WTC11 (cell line): ENCODE data around the gene KDM1A. TPM values are rescaled to one million over a fixed set of nuclear protein-coding genes. Genes with fewer than 3 reads are reported as not detected.

Source experiments
- ATAC-seq: fragments of 200-7000 bp; cut with Tn5 transposase; 2 replicates; pipeline ENCODE4 v1.10.0; 2021; ENCODE audit warnings: mild to moderate bottlenecking, moderate library complexity
- CTCF ChIA-PET: fragments of 300-600 bp; sonication (Branson Sonifier 250); formaldehyde crosslinking; loops from one replicate; lab custom pipeline; 2021; ENCODE audit warnings: antibody characterized with exemption; lab: Charles Lee
- POLR2A ChIA-PET: fragments of 350-600 bp; sonication (Branson Sonifier 250); formaldehyde crosslinking; loops from one replicate; lab custom pipeline; 2021; ENCODE audit warnings: antibody characterized with exemption; lab: Charles Lee
- DNase-seq: peaks from one replicate; pipeline ENCODE4 v3.0.0; 2021; ENCODE audit warnings: low spot score
- H3K27ac Mint-ChIP-seq: 2 replicates; pipeline ENCODE4 v1.8.0; 2021; ENCODE audit warnings: mixed read lengths
- H3K27me3 Mint-ChIP-seq: 2 replicates; pipeline ENCODE4 v1.8.0; 2021; ENCODE audit warnings: low read depth, mild to moderate bottlenecking, moderate library complexity, mixed read lengths
- H3K36me3 Mint-ChIP-seq: 2 replicates; pipeline ENCODE4 v1.8.0; 2021; ENCODE audit warnings: mixed read lengths
- H3K4me1 Mint-ChIP-seq: 2 replicates; pipeline ENCODE4 v1.8.0; 2022; ENCODE audit warnings: mixed read lengths
- H3K4me3 Mint-ChIP-seq: 2 replicates; pipeline ENCODE4 v1.8.0; 2021; ENCODE audit warnings: mild to moderate bottlenecking, moderate library complexity, mixed read lengths
- H3K9me3 Mint-ChIP-seq: 2 replicates; pipeline ENCODE4 v1.8.0; 2021; ENCODE audit warnings: mixed read lengths
- ATF1 ChIP-seq: sonication (generic); formaldehyde crosslinking; IDR thresholded peaks from 2 replicates; pipeline ENCODE4 v1.8.1; 2023; ENCODE audit warnings: mild to moderate bottlenecking, moderate library complexity, missing genetic modification reagents
- ATF2 ChIP-seq: sonication (generic); formaldehyde crosslinking; IDR thresholded peaks from 2 replicates; pipeline ENCODE4 v1.8.1; 2022; ENCODE audit warnings: low read depth, missing genetic modification reagents, borderline replicate concordance
- ATF3 ChIP-seq: sonication (generic); formaldehyde crosslinking; conservative IDR thresholded peaks from 2 replicates; pipeline ENCODE4 v1.8.1; 2022; ENCODE audit warnings: mild to moderate bottlenecking, missing genetic modification reagents
- E2F5 ChIP-seq: sonication (generic); formaldehyde crosslinking; IDR thresholded peaks from 2 replicates; pipeline ENCODE4 v1.8.1; 2022; ENCODE audit warnings: mild to moderate bottlenecking, moderate library complexity, missing genetic modification reagents
- EMX1 ChIP-seq: fragments of 250-450 bp; sonication (Bioruptor Pico); IDR thresholded peaks from 2 replicates; pipeline ENCODE4 v1.8.0; 2021; ENCODE audit warnings: mild to moderate bottlenecking
- FOXP1 ChIP-seq: sonication (generic); formaldehyde crosslinking; IDR thresholded peaks from 2 replicates; pipeline ENCODE4 v1.8.0; 2022; ENCODE audit warnings: missing genetic modification reagents, mild to moderate bottlenecking, moderate library complexity, borderline replicate concordance
- FOXP4 ChIP-seq: sonication (generic); formaldehyde crosslinking; IDR thresholded peaks from 2 replicates; pipeline ENCODE4 v1.8.0; 2022; ENCODE audit warnings: mild to moderate bottlenecking, missing genetic modification reagents
- MYBL2 ChIP-seq: sonication (generic); formaldehyde crosslinking; IDR thresholded peaks from 2 replicates; pipeline ENCODE4 v1.8.1; 2023; ENCODE audit warnings: mild to moderate bottlenecking, moderate library complexity, missing genetic modification reagents
- PRDM15 ChIP-seq: sonication (generic); formaldehyde crosslinking; IDR thresholded peaks from 2 replicates; pipeline ENCODE4 v1.8.0; 2022; ENCODE audit warnings: missing genetic modification reagents
- RELA ChIP-seq: sonication (generic); formaldehyde crosslinking; IDR thresholded peaks from 2 replicates; pipeline ENCODE4 v1.8.1; 2022; ENCODE audit warnings: missing genetic modification reagents, mild to moderate bottlenecking, borderline replicate concordance
- RORB ChIP-seq: fragments of 250-450 bp; sonication (Bioruptor Pico); IDR thresholded peaks from 2 replicates; pipeline ENCODE4 v1.9.0; 2021; ENCODE audit warnings: mild to moderate bottlenecking
- SMAD3 ChIP-seq: sonication (generic); formaldehyde crosslinking; IDR thresholded peaks from 2 replicates; pipeline ENCODE4 v1.8.0; 2022; ENCODE audit warnings: missing genetic modification reagents, mild to moderate bottlenecking, borderline replicate concordance
- TCF7 ChIP-seq: sonication (generic); formaldehyde crosslinking; IDR thresholded peaks from 2 replicates; pipeline ENCODE4 v1.8.0; 2022; ENCODE audit warnings: mild to moderate bottlenecking, low read depth, missing genetic modification reagents, moderate library complexity
- TEAD1 ChIP-seq: sonication (generic); formaldehyde crosslinking; IDR thresholded peaks from 2 replicates; pipeline ENCODE4 v1.8.0; 2022; ENCODE audit warnings: mild to moderate bottlenecking, missing genetic modification reagents
- ZNF121 ChIP-seq: sonication (generic); formaldehyde crosslinking; IDR thresholded peaks from 2 replicates; pipeline ENCODE4 v1.8.0; 2023; ENCODE audit warnings: missing genetic modification reagents
- ZNF138 ChIP-seq: sonication (generic); formaldehyde crosslinking; conservative IDR thresholded peaks from 2 replicates; pipeline ENCODE4 v1.8.1; 2022; ENCODE audit warnings: mild to moderate bottlenecking, moderate library complexity, missing genetic modification reagents
- total RNA-seq: library from RNA; stranded (reverse); gene quantifications from 3 replicates; pipeline ENCODE4 v1.2.3, GENCODE V29; 2021

KDM1A gene
- total RNA-seq, 1 experiment from 2014 or later = 226 TPM

- DNase-seq (no peak), ATAC-seq (no peak)
- H3K27me3 Mint-ChIP-seq = no peaks in the 10 kb centered on the region
- peaks cover 7% of the 10 kb centered on the region for H3K36me3 Mint-ChIP-seq
- POLR2A ChIA-PET = no interaction called here
- CTCF ChIA-PET = no interaction called here
- H3K9me3 Mint-ChIP-seq = no peaks in the 10 kb centered on the region
- peaks cover 55% of the 10 kb centered on the region for H3K4me1 Mint-ChIP-seq
- no peak overlapping the region for H3K4me3 Mint-ChIP-seq
- H3K27ac Mint-ChIP-seq = peak overlapping the region; percentile 45
- TF ChIP-seq FOXP1 = no peak
- no peak for TF ChIP-seq ATF2
Measured at GRCh38 chr1:23039308-23039826, 20.1 kb downstream of the KDM1A start.

- POLR2A ChIA-PET = interaction anchor here (0.7 kb wide), 1 partner anchor 600 kb away, joined by 3 read pairs; no protein-coding TSS in a partner anchor
- H3K27me3 Mint-ChIP-seq = no peaks in the 10 kb centered on the region
- 0 out of 2 replicates have a peak overlapping the region, but pooled peaks have one; percentile 30 for H3K27ac Mint-ChIP-seq
- no peak overlapping the region for H3K4me3 Mint-ChIP-seq
- no peak for DNase-seq
- no peak for TF ChIP-seq SMAD3 (CRISPR knock-in tag)
- peaks cover 13% of the 10 kb centered on the region for H3K36me3 Mint-ChIP-seq
- H3K9me3 Mint-ChIP-seq = no peaks in the 10 kb centered on the region
- CTCF ChIA-PET = no interaction called here
- peaks cover 45% of the 10 kb centered on the region for H3K4me1 Mint-ChIP-seq
- no peak for ATAC-seq
Measured at GRCh38 chr1:23040509-23040908, 21.2 kb downstream of the KDM1A start.

GRCh38 chr1:23044035-23044434 lies 24.8 kb downstream of the KDM1A start:
- Mint-ChIP-seq H3K27ac (no peak overlapping the region), H3K4me1 (peaks cover 25% of the 10 kb centered on the region), H3K27me3 (no peaks in the 10 kb centered on the region), H3K36me3 (peaks cover 17% of the 10 kb centered on the region), H3K4me3 (no peak overlapping the region), H3K9me3 (no peaks in the 10 kb centered on the region)
- no peak for TF ChIP-seq ATF1 (CRISPR knock-in tag)
- TF ChIP-seq TEAD1 (CRISPR knock-in tag) = no peak
- no peak for TF ChIP-seq FOXP4 (CRISPR knock-in tag)
- TF ChIP-seq ATF3 = no peak
- no peak for TF ChIP-seq RORB
- TF ChIP-seq MYBL2 (CRISPR knock-in tag) = no peak
- no peak for TF ChIP-seq PRDM15 (CRISPR knock-in tag)
- TF ChIP-seq TCF7 (CRISPR knock-in tag) = no peak
- TF ChIP-seq ZNF138 (CRISPR knock-in tag) = no peak
- no peak for TF ChIP-seq E2F5 (CRISPR knock-in tag)
- TF ChIP-seq RELA = no peak
- no peak for TF ChIP-seq ZNF121
- TF ChIP-seq EMX1 = no peak
- no peak for DNase-seq
- ChIA-PET POLR2A (no interaction called here), CTCF (no interaction called here)
- no peak for ATAC-seq
